ENCODE measurements around the gene WWC1.

The WWC1 gene

DNA sequence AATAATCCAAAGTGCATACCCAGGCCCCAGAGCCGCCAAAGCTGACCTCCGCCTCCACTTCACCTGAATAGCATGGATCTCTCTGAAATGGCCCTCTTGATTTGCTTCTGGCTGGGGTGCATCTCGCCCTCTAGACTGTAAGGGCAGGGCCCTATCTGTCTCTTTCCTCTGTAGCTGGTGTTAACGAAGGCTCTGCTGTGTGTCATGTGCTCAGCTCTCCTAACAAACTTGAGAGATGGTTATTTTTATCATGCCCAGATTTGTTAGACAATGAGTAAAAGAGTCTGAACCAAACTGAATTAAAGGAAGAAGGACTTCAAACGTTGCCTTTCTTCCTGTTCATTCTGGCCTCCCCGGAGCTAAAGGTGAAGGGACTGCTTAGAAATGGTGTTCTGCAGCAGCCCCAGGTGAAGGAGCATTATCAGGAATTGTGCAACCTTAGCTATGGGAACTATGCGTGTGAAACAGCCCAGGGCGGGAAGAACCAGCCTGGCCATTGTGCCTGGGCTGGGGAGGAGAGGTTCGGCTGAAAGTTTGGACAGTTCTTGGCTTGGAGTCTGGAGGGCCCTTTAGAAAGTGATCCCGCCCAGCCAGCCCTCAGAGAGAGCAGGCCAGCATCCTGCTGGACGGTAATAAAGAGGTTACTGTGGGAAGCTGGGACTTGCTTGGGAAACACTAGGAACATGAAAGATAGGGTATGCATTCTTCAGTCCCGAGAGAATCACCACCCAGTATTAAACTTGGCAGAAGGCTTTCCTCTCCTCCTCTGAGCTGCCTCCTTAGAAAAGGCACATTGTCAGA lies 73.5 kb downstream of the WWC1 start:
- Histone ChIP-seq H2AFZ (ENCODE audit: low read length, unreplicated experiment) (no peak overlapping the region), H3K4me3 (ENCODE audit: low read depth, low read length) (peak overlapping the region; percentile 29), H3K79me2 (ENCODE audit: control insufficient read depth, insufficient read depth, low read length, unreplicated experiment) (no peaks in the 10 kb centered on the region), H3K4me1 (ENCODE audit: control insufficient read depth, insufficient read depth, low read length, unreplicated experiment) (peaks cover 19% of the 10 kb centered on the region), H3K27ac (ENCODE audit: low read depth, low read length) (peak overlapping the region; percentile 86), H3K36me3 (ENCODE audit: insufficient read depth, low read length) (no peaks in the 10 kb centered on the region), H3K27me3 (ENCODE audit: insufficient read depth, low read length) (no peaks in the 10 kb centered on the region)

GRCh38 chr5:168365581-168366081 lies 74.2 kb downstream of the WWC1 start:
- peak overlapping the region; percentile 10 for H2AFZ ChIP-seq (ENCODE audit: low read length, unreplicated experiment)
- no peaks in the 10 kb centered on the region for H3K36me3 ChIP-seq (ENCODE audit: insufficient read depth, low read length)
- H3K4me1 ChIP-seq (ENCODE audit: control insufficient read depth, insufficient read depth, low read length, unreplicated experiment), result peaks cover 19% of the 10 kb centered on the region
- no peaks in the 10 kb centered on the region for H3K27me3 ChIP-seq (ENCODE audit: insufficient read depth, low read length)
- H3K27ac ChIP-seq (ENCODE audit: low read depth, low read length), result peak overlapping the region; percentile 86
- no peaks in the 10 kb centered on the region for H3K79me2 ChIP-seq (ENCODE audit: control insufficient read depth, insufficient read depth, low read length, unreplicated experiment)
- peak overlapping the region; percentile 29 for H3K4me3 ChIP-seq (ENCODE audit: low read depth, low read length)

DNA sequence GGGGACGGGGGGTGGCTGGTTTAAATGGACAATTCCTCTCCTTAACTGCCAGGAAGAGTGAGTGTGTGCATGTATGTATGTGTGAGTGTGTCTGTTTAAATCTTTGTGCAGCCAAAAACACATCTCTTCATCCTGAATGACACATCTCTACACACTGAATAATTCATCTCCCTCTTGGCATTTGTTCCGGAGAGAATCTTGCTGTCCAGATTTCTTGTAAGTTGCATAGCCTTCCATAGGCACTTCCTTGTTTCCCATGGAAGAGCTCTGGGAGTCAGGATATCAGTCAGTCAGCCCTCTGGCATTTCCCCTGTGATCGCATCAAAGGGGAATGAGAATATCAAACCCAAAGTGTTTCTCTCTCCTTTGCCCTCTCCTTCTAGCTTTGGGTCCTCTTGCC lies 74.7 kb downstream of the WWC1 start:
- Histone ChIP-seq H3K27me3 (ENCODE audit: insufficient read depth, low read length) (no peaks in the 10 kb centered on the region), H2AFZ (ENCODE audit: low read length, unreplicated experiment) (peak overlapping the region; percentile 2), H3K4me3 (ENCODE audit: low read depth, low read length) (peak overlapping the region; percentile 29; the same call in 1 of the 2 replicates), H3K4me1 (ENCODE audit: control insufficient read depth, insufficient read depth, low read length, unreplicated experiment) (peaks cover 19% of the 10 kb centered on the region), H3K36me3 (ENCODE audit: insufficient read depth, low read length) (no peaks in the 10 kb centered on the region), H3K27ac (ENCODE audit: low read depth, low read length) (peak overlapping the region; percentile 86), H3K79me2 (ENCODE audit: control insufficient read depth, insufficient read depth, low read length, unreplicated experiment) (no peaks in the 10 kb centered on the region)

GRCh38 chr5:168368854-168369253 lies 77.4 kb downstream of the WWC1 start:
- no peaks in the 10 kb centered on the region for H3K36me3 ChIP-seq (ENCODE audit: insufficient read depth, low read length)

GRCh38 chr5:168370831-168371230 lies 79.4 kb downstream of the WWC1 start:
- Histone ChIP-seq H2AFZ (ENCODE audit: low read length, unreplicated experiment) (no peak overlapping the region), H3K4me1 (ENCODE audit: control insufficient read depth, insufficient read depth, low read length, unreplicated experiment) (peaks cover 7% of the 10 kb centered on the region), H3K36me3 (ENCODE audit: insufficient read depth, low read length) (no peaks in the 10 kb centered on the region), H3K79me2 (ENCODE audit: control insufficient read depth, insufficient read depth, low read length, unreplicated experiment) (no peaks in the 10 kb centered on the region), H3K27ac (ENCODE audit: low read depth, low read length) (no peak overlapping the region), H3K27me3 (ENCODE audit: insufficient read depth, low read length) (no peaks in the 10 kb centered on the region), H3K4me3 (ENCODE audit: low read depth, low read length) (no peak overlapping the region)

More at GRCh38 chr5:168368854-168369253, 77.4 kb downstream of the WWC1 start:
- H3K27me3 ChIP-seq (ENCODE audit: insufficient read depth, low read length), result no peaks in the 10 kb centered on the region
- no peaks in the 10 kb centered on the region for H3K79me2 ChIP-seq (ENCODE audit: control insufficient read depth, insufficient read depth, low read length, unreplicated experiment)
- no peak overlapping the region for H3K27ac ChIP-seq (ENCODE audit: low read depth, low read length)
- peaks cover 19% of the 10 kb centered on the region for H3K4me1 ChIP-seq (ENCODE audit: control insufficient read depth, insufficient read depth, low read length, unreplicated experiment)
- H2AFZ ChIP-seq (ENCODE audit: low read length, unreplicated experiment), result no peak overlapping the region
- H3K4me3 ChIP-seq (ENCODE audit: low read depth, low read length), result no peak overlapping the region

GRCh38 chr5:168372356-168372946 lies 81.0 kb downstream of the WWC1 start:
- Histone ChIP-seq H3K4me1 (ENCODE audit: control insufficient read depth, insufficient read depth, low read length, unreplicated experiment) (no peaks in the 10 kb centered on the region), H3K27ac (ENCODE audit: low read depth, low read length) (no peak overlapping the region), H2AFZ (ENCODE audit: low read length, unreplicated experiment) (no peak overlapping the region), H3K4me3 (ENCODE audit: low read depth, low read length) (no peak overlapping the region), H3K79me2 (ENCODE audit: control insufficient read depth, insufficient read depth, low read length, unreplicated experiment) (no peaks in the 10 kb centered on the region), H3K27me3 (ENCODE audit: insufficient read depth, low read length) (no peaks in the 10 kb centered on the region), H3K36me3 (ENCODE audit: insufficient read depth, low read length) (no peaks in the 10 kb centered on the region)

DNA sequence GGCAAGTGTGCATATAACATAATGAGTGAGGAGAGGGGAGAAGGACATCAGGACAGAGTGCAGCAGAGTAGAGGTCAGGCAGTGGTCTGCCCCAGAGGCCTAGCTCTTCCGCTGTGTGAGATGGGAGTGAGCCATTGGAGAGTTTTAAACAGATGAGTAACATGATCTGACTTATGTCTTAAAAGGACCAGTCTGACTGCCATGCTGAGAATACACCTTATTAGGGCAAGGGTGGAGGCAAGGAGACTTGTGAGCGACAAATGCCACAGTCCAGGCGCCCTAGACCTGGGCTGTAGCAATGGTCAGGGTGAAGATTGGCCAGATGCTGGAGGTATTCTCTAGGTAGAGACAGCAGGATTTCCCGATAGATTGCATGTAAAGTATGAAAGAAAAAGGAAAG lies 83.1 kb downstream of the WWC1 start:
- H3K79me2 ChIP-seq (ENCODE audit: control insufficient read depth, insufficient read depth, low read length, unreplicated experiment), result no peaks in the 10 kb centered on the region
- no peaks in the 10 kb centered on the region for H3K36me3 ChIP-seq (ENCODE audit: insufficient read depth, low read length)
- no peak overlapping the region for H2AFZ ChIP-seq (ENCODE audit: low read length, unreplicated experiment)
- H3K4me1 ChIP-seq (ENCODE audit: control insufficient read depth, insufficient read depth, low read length, unreplicated experiment), result no peaks in the 10 kb centered on the region
- H3K27ac ChIP-seq (ENCODE audit: low read depth, low read length), result no peak overlapping the region
- no peaks in the 10 kb centered on the region for H3K27me3 ChIP-seq (ENCODE audit: insufficient read depth, low read length)
- H3K4me3 ChIP-seq (ENCODE audit: low read depth, low read length), result no peak overlapping the region

GRCh38 chr5:168375214-168375613 lies 83.8 kb downstream of the WWC1 start:
- no peak overlapping the region for H2AFZ ChIP-seq (ENCODE audit: low read length, unreplicated experiment)
- no peak overlapping the region for H3K27ac ChIP-seq (ENCODE audit: low read depth, low read length)
- no peak overlapping the region for H3K4me3 ChIP-seq (ENCODE audit: low read depth, low read length)
- H3K36me3 ChIP-seq (ENCODE audit: insufficient read depth, low read length), result no peaks in the 10 kb centered on the region
- H3K4me1 ChIP-seq (ENCODE audit: control insufficient read depth, insufficient read depth, low read length, unreplicated experiment), result no peaks in the 10 kb centered on the region
- H3K27me3 ChIP-seq (ENCODE audit: insufficient read depth, low read length), result no peaks in the 10 kb centered on the region
- no peaks in the 10 kb centered on the region for H3K79me2 ChIP-seq (ENCODE audit: control insufficient read depth, insufficient read depth, low read length, unreplicated experiment)

- H3K4me1 ChIP-seq (ENCODE audit: control insufficient read depth, insufficient read depth, low read length, unreplicated experiment), result no peaks in the 10 kb centered on the region
- no peaks in the 10 kb centered on the region for H3K27me3 ChIP-seq (ENCODE audit: insufficient read depth, low read length)
- H3K79me2 ChIP-seq (ENCODE audit: control insufficient read depth, insufficient read depth, low read length, unreplicated experiment), result no peaks in the 10 kb centered on the region
- no peak overlapping the region for H2AFZ ChIP-seq (ENCODE audit: low read length, unreplicated experiment)
- H3K4me3 ChIP-seq (ENCODE audit: low read depth, low read length), result no peak overlapping the region
- H3K27ac ChIP-seq (ENCODE audit: low read depth, low read length), result no peak overlapping the region
- H3K36me3 ChIP-seq (ENCODE audit: insufficient read depth, low read length), result no peaks in the 10 kb centered on the region
These were observed 86.1 kb downstream of the WWC1 start for GRCh38 chr5:168377525-168377924.

GRCh38 chr5:168378741-168379140 lies 87.3 kb downstream of the WWC1 start:
- Histone ChIP-seq H2AFZ (ENCODE audit: low read length, unreplicated experiment) (no peak overlapping the region), H3K79me2 (ENCODE audit: control insufficient read depth, insufficient read depth, low read length, unreplicated experiment) (no peaks in the 10 kb centered on the region), H3K27me3 (ENCODE audit: insufficient read depth, low read length) (no peaks in the 10 kb centered on the region), H3K4me3 (ENCODE audit: low read depth, low read length) (no peak overlapping the region), H3K27ac (ENCODE audit: low read depth, low read length) (no peak overlapping the region), H3K4me1 (ENCODE audit: control insufficient read depth, insufficient read depth, low read length, unreplicated experiment) (no peaks in the 10 kb centered on the region), H3K36me3 (ENCODE audit: insufficient read depth, low read length) (no peaks in the 10 kb centered on the region)

DNA sequence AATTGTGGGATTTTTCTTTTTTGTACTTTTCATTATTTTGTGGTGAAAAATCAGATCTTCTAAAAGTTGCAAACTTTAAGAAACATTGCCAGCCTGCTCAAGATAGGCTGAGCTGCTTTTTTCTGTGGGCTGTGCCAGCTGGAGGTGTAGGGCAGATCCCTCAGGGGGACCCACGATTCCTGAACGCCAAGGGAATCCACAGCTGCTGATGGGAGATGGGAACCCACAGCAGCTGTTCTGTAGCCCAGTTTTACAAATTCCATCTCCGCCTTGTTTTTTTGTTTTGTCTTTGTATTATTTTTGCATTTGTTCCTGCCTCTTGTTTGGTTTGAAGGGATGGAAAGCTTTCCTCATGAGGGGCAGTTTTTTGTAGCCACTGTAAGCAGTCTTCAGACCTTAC lies 91.0 kb downstream of the WWC1 start:
- Histone ChIP-seq H3K4me1 (ENCODE audit: control insufficient read depth, insufficient read depth, low read length, unreplicated experiment) (no peaks in the 10 kb centered on the region), H2AFZ (ENCODE audit: low read length, unreplicated experiment) (peak overlapping the region; percentile 39), H3K27ac (ENCODE audit: low read depth, low read length) (no peak overlapping the region), H3K36me3 (ENCODE audit: insufficient read depth, low read length) (peaks cover 6% of the 10 kb centered on the region; the same call in 1 of the 2 replicates), H3K27me3 (ENCODE audit: insufficient read depth, low read length) (no peaks in the 10 kb centered on the region), H3K79me2 (ENCODE audit: control insufficient read depth, insufficient read depth, low read length, unreplicated experiment) (no peaks in the 10 kb centered on the region), H3K4me3 (ENCODE audit: low read depth, low read length) (no peak overlapping the region)

Measured in ACC112 (cell line).